SH-SY5Y (cell line): ENCODE data around the gene SOD2.

Source experiments
- GATA2 ChIP-seq: IDR thresholded peaks from 2 replicates; pipeline ENCODE4 v1.6.1; 2011; ENCODE audit warnings: mild to moderate bottlenecking, low read depth, low read length
- GATA3 ChIP-seq: IDR thresholded peaks from 2 replicates; pipeline ENCODE4 v1.6.1; 2011; ENCODE audit warnings: low read depth, mild to moderate bottlenecking, low read length, moderate library complexity

GRCh38 chr6:159718634-159719033 lies 25.6 kb upstream of the SOD2 start:
- no peak for TF ChIP-seq GATA3
- no peak for TF ChIP-seq GATA2
